ENCODE measurements around the gene CIB1.

Gene CIB1

GRCh38 chr15:90201944-90202375, 31.8 kb downstream of the CIB1 start:
- Histone ChIP-seq H3K9me2 (replicated peaks; ENCODE audit: low read depth, low read length) (no peaks in the 10 kb centered on the region), H2AFZ (ENCODE audit: low read length) (peak overlapping the region; percentile 91; the same call in 1 of the 2 replicates), H4K20me1 (ENCODE audit: insufficient read depth, low read length, poor library complexity, severe bottlenecking) (peaks cover 12% of the 10 kb centered on the region), H3K27me3 (ENCODE audit: insufficient read depth, low read length, poor library complexity, severe bottlenecking) (no peaks in the 10 kb centered on the region), H3K4me2 (ENCODE audit: low read depth, low read length, poor library complexity, severe bottlenecking) (peak overlapping the region; percentile 91), H3K9ac (ENCODE audit: low read depth, low read length, poor library complexity, severe bottlenecking) (peak overlapping the region; percentile 86), H3K9me3 (ENCODE audit: insufficient read depth, low read depth, low read length) (no peaks in the 10 kb centered on the region), H3F3A (ENCODE audit: low read depth) (no peaks in the 10 kb centered on the region), H3K4me1 (ENCODE audit: insufficient read depth, low read length, poor library complexity, severe bottlenecking) (peaks cover 57% of the 10 kb centered on the region), H3K79me2 (ENCODE audit: insufficient read depth, low read length) (peaks cover 57% of the 10 kb centered on the region), H3K36me3 (ENCODE audit: insufficient read depth, low read length) (no peaks in the 10 kb centered on the region), H3K4me3 (ENCODE audit: low read length, poor library complexity, severe bottlenecking) (peak overlapping the region; percentile 95)
- TF ChIP-seq, protein P1, sequence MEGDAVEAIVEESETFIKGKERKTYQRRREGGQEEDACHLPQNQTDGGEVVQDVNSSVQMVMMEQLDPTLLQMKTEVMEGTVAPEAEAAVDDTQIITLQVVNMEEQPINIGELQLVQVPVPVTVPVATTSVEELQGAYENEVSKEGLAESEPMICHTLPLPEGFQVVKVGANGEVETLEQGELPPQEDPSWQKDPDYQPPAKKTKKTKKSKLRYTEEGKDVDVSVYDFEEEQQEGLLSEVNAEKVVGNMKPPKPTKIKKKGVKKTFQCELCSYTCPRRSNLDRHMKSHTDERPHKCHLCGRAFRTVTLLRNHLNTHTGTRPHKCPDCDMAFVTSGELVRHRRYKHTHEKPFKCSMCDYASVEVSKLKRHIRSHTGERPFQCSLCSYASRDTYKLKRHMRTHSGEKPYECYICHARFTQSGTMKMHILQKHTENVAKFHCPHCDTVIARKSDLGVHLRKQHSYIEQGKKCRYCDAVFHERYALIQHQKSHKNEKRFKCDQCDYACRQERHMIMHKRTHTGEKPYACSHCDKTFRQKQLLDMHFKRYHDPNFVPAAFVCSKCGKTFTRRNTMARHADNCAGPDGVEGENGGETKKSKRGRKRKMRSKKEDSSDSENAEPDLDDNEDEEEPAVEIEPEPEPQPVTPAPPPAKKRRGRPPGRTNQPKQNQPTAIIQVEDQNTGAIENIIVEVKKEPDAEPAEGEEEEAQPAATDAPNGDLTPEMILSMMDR (conservative IDR thresholded peaks at IDR 0.05; ENCODE audit: low read length): no peak
- no peak for TF ChIP-seq EZH2phosphoT487 (IDR thresholded peaks at IDR 0.05; ENCODE audit: borderline replicate concordance)

DNA sequence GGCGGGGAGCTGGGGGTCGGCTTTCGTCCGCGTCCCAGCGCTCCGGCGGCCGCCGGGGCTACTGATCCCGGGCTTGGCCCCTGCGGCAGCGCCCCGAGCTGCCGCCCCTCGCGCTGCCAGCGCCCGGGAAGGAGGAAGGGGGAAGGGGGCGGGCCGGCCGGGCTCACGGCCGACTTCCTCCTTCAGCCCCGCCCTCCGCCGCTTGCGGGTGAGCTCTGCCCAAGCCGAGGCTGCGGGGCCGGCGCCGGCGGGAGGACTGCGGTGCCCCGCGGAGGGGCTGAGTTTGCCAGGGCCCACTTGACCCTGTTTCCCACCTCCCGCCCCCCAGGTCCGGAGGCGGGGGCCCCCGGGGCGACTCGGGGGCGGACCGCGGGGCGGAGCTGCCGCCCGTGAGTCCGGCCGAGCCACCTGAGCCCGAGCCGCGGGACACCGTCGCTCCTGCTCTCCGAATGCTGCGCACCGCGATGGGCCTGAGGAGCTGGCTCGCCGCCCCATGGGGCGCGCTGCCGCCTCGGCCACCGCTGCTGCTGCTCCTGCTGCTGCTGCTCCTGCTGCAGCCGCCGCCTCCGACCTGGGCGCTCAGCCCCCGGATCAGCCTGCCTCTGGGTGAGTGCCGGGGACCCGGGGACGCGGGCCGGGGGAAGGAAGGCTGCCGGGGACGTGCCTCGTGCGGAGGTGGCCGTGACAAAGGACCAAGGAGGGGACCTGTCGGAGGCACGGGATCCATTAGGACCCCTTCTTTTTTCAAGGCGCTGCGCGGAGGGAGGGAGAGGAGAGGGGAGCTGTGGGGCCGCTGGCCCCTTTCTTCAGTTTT, 32.4 kb downstream of the CIB1 start, which contains the start of gene SEMA4B:
Gene SEMA4B (plus strand): TSS at position 201 of the 814 bp plus-strand sequence. CDS start 249 bp downstream, at position 450.
- no peaks in the 10 kb centered on the region for H3K9me2 ChIP-seq (replicated peaks; ENCODE audit: low read depth, low read length)
- no peak for TF ChIP-seq EZH2phosphoT487 (IDR thresholded peaks at IDR 0.05; ENCODE audit: borderline replicate concordance)
- TF ChIP-seq, protein P1 (conservative IDR thresholded peaks at IDR 0.05; ENCODE audit: low read length): no peak
- H2AFZ ChIP-seq (ENCODE audit: low read length): peak within 1 kb of the TSS; percentile 91
- H3K9ac ChIP-seq (ENCODE audit: low read depth, low read length, poor library complexity, severe bottlenecking): peak within 1 kb of the TSS; percentile 86
- H3K9me3 ChIP-seq (ENCODE audit: insufficient read depth, low read depth, low read length): no peaks in the 10 kb centered on the region
- H4K20me1 ChIP-seq (ENCODE audit: insufficient read depth, low read length, poor library complexity, severe bottlenecking): peaks cover 10% of the 10 kb centered on the region
- H3K27me3 ChIP-seq (ENCODE audit: insufficient read depth, low read length, poor library complexity, severe bottlenecking): no peaks in the 10 kb centered on the region
- no peaks in the 10 kb centered on the region for H3K36me3 ChIP-seq (ENCODE audit: insufficient read depth, low read length)
- peaks cover 57% of the 10 kb centered on the region for H3K4me1 ChIP-seq (ENCODE audit: insufficient read depth, low read length, poor library complexity, severe bottlenecking)
- H3K4me2 ChIP-seq (ENCODE audit: low read depth, low read length, poor library complexity, severe bottlenecking): peak within 1 kb of the TSS; percentile 91
- H3K79me2 ChIP-seq (ENCODE audit: insufficient read depth, low read length): peaks cover 51% of the 10 kb centered on the region
- H3K4me3 ChIP-seq (ENCODE audit: low read length, poor library complexity, severe bottlenecking): peak within 1 kb of the TSS; percentile 95
- no peaks in the 10 kb centered on the region for H3F3A ChIP-seq (ENCODE audit: low read depth)

GRCh38 chr15:90200534-90201129, 33.1 kb downstream of the CIB1 start:
- Histone ChIP-seq H3K4me3 (ENCODE audit: low read length, poor library complexity, severe bottlenecking) (peak overlapping the region; percentile 95), H3K79me2 (ENCODE audit: insufficient read depth, low read length) (peaks cover 44% of the 10 kb centered on the region), H3K4me1 (ENCODE audit: insufficient read depth, low read length, poor library complexity, severe bottlenecking) (peaks cover 52% of the 10 kb centered on the region), H3K9me3 (ENCODE audit: insufficient read depth, low read depth, low read length) (no peaks in the 10 kb centered on the region), H3K9me2 (replicated peaks; ENCODE audit: low read depth, low read length) (no peaks in the 10 kb centered on the region), H4K20me1 (ENCODE audit: insufficient read depth, low read length, poor library complexity, severe bottlenecking) (peaks cover 10% of the 10 kb centered on the region), H3K27me3 (ENCODE audit: insufficient read depth, low read length, poor library complexity, severe bottlenecking) (no peaks in the 10 kb centered on the region), H3K9ac (ENCODE audit: low read depth, low read length, poor library complexity, severe bottlenecking) (peak overlapping the region; percentile 86), H3K36me3 (ENCODE audit: insufficient read depth, low read length) (no peaks in the 10 kb centered on the region), H3F3A (ENCODE audit: low read depth) (no peaks in the 10 kb centered on the region), H2AFZ (ENCODE audit: low read length) (peak overlapping the region; percentile 91), H3K4me2 (ENCODE audit: low read depth, low read length, poor library complexity, severe bottlenecking) (peak overlapping the region; percentile 91)
- TF ChIP-seq, protein P1 (conservative IDR thresholded peaks at IDR 0.05; ENCODE audit: low read length): no peak
- TF ChIP-seq EZH2phosphoT487 (IDR thresholded peaks at IDR 0.05; ENCODE audit: borderline replicate concordance): no peak
